Measurements from ENCODE around the gene SLC24A3. TPM values are rescaled to one million over a fixed set of nuclear protein-coding genes. Genes with fewer than 3 reads are reported as not detected.

SLC24A3 gene
- polyA plus RNA-seq, 1 experiment: 1.7 TPM

DNA sequence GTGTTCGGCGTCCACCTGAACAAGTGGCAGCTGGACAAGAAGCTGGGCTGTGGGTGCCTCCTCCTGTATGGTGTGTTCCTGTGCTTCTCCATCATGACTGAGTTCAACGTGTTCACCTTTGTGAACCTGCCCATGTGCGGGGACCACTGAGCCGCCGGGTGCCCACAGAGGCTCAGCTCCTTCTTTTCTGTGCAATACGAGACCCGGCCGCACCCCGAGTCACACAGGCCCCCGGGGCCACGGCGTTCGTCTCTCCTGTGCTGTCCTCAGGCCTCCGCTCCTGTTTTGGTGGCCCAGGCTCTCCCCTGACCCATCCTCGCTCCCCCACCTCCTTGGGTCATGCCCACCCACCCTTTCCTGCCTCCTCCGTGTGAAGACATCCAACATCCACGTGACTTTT, 508.5 kb downstream of the SLC24A3 start:
- POLR2A ChIA-PET: no interaction called here

DNA sequence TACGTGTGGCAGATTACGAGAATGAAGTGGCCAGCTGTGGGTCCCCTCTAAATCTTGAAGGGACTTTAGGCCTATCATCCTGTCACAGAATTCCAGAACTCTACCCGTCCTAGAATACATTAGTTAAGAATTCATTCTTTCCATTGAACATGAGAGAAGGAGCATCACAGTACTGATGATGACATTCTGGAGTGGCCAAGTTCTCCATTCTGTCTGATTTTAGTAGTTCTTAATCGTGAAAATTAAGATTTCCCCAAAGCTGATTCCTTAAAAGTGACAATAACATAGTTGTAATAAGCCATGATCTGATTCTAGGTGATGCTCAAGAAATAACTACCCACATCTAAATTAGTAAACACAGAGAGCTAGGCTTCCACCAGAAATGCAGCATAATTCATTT, 510.6 kb downstream of the SLC24A3 start:
- POLR2A ChIA-PET: no interaction called here
- no peak overlapping the region for H3K4me3 ChIP-seq (ENCODE audit: low read depth, low read length)
- 0 out of 2 replicates have a peak, but pooled peaks cover 2% of the 10 kb centered on the region for H3K27me3 ChIP-seq (ENCODE audit: control insufficient read depth, insufficient read depth, low read length)
- TF ChIP-seq, protein P1, sequence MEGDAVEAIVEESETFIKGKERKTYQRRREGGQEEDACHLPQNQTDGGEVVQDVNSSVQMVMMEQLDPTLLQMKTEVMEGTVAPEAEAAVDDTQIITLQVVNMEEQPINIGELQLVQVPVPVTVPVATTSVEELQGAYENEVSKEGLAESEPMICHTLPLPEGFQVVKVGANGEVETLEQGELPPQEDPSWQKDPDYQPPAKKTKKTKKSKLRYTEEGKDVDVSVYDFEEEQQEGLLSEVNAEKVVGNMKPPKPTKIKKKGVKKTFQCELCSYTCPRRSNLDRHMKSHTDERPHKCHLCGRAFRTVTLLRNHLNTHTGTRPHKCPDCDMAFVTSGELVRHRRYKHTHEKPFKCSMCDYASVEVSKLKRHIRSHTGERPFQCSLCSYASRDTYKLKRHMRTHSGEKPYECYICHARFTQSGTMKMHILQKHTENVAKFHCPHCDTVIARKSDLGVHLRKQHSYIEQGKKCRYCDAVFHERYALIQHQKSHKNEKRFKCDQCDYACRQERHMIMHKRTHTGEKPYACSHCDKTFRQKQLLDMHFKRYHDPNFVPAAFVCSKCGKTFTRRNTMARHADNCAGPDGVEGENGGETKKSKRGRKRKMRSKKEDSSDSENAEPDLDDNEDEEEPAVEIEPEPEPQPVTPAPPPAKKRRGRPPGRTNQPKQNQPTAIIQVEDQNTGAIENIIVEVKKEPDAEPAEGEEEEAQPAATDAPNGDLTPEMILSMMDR (IDR thresholded peaks at IDR 0.05; ENCODE audit: insufficient read depth, low read depth, low read length): no peak
- H3K36me3 ChIP-seq (ENCODE audit: control insufficient read depth, insufficient read depth, low read length): no peaks in the 10 kb centered on the region
- DNase-seq (ENCODE audit: low read depth): no peak
- CTCF ChIA-PET: interaction anchor here (0.7 kb wide), 1 partner anchor 13 kb away, joined by 3 read pairs; no protein-coding TSS in a partner anchor

More for the DNA sequence above, 508.5 kb downstream of the SLC24A3 start:
- Histone ChIP-seq H3K4me3 (ENCODE audit: low read depth, low read length) (no peak overlapping the region), H3K36me3 (ENCODE audit: control insufficient read depth, insufficient read depth, low read length) (no peaks in the 10 kb centered on the region), H3K27me3 (ENCODE audit: control insufficient read depth, insufficient read depth, low read length) (0 out of 2 replicates have a peak, but pooled peaks cover 2% of the 10 kb centered on the region)
- CTCF ChIA-PET: no interaction called here
- TF ChIP-seq, protein P1 (IDR thresholded peaks at IDR 0.05; ENCODE audit: insufficient read depth, low read depth, low read length): no peak
- no peak for DNase-seq (ENCODE audit: low read depth)

DNA sequence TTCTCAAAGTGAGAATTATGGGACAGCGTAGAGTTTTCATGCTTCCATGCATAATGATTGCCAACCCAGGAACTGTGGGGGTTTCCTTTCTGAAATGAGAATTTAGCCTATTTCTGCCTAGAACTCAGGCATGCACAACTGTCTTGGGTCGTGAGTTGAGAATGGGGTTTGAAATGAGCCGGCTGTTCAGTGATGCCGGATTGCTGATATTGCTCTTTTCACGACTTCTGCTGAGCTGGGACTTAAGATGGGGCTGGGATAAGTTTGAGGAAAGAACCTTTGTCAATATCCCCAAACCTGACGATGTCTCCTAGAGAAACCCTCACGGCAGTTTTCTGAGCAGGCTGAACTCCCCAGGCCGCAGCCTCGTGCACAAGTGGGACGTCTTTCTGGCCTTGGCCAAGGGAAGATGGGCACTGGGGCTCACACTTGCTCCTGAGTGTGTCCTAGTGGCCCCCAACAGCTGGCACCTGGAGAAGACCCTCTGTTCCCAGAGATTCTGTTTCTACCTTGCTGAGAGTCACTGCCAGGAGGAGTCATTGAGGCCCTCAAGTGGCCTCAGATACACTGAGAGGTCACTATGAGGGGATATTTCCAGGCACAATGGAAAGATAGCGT, 511.5 kb downstream of the SLC24A3 start:
- Histone ChIP-seq H3K27me3 (ENCODE audit: control insufficient read depth, insufficient read depth, low read length) (0 out of 2 replicates have a peak, but pooled peaks cover 2% of the 10 kb centered on the region), H3K36me3 (ENCODE audit: control insufficient read depth, insufficient read depth, low read length) (no peaks in the 10 kb centered on the region), H3K4me3 (ENCODE audit: low read depth, low read length) (no peak overlapping the region)
- ChIA-PET POLR2A (no interaction called here), CTCF (interaction anchor here (0.7 kb wide), 1 partner anchor 12 kb away, joined by 3 read pairs; no protein-coding TSS in a partner anchor)
- no peak for DNase-seq (ENCODE audit: low read depth)
- TF ChIP-seq, protein P1 (IDR thresholded peaks at IDR 0.05; ENCODE audit: insufficient read depth, low read depth, low read length): no peak

DNA sequence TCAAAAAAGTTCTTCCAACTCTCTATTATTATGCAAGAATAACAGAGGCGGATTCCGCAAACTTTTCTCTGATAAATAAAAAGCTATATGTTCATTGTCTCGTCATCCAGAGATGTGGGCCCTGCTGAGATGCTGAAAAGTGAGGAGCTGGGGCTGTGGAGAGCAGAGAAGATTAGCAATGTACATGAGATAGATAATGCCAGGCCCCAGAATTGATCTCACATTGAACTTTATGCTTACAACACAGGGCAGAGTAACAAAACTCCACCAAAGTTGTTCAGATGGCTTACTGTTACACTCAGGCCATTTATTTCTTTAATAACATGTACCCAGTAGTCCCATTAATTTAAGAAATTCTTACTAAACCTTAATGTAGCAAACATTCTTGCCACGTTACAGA, 512.9 kb downstream of the SLC24A3 start:
- no peak for DNase-seq (ENCODE audit: low read depth)
- ChIA-PET POLR2A (no interaction called here), CTCF (no interaction called here)
- no peak overlapping the region for H3K4me3 ChIP-seq (ENCODE audit: low read depth, low read length)
- no peaks in the 10 kb centered on the region for H3K27me3 ChIP-seq (ENCODE audit: control insufficient read depth, insufficient read depth, low read length)
- TF ChIP-seq, protein P1 (IDR thresholded peaks at IDR 0.05; ENCODE audit: insufficient read depth, low read depth, low read length): no peak
- H3K36me3 ChIP-seq (ENCODE audit: control insufficient read depth, insufficient read depth, low read length): no peaks in the 10 kb centered on the region

DNA sequence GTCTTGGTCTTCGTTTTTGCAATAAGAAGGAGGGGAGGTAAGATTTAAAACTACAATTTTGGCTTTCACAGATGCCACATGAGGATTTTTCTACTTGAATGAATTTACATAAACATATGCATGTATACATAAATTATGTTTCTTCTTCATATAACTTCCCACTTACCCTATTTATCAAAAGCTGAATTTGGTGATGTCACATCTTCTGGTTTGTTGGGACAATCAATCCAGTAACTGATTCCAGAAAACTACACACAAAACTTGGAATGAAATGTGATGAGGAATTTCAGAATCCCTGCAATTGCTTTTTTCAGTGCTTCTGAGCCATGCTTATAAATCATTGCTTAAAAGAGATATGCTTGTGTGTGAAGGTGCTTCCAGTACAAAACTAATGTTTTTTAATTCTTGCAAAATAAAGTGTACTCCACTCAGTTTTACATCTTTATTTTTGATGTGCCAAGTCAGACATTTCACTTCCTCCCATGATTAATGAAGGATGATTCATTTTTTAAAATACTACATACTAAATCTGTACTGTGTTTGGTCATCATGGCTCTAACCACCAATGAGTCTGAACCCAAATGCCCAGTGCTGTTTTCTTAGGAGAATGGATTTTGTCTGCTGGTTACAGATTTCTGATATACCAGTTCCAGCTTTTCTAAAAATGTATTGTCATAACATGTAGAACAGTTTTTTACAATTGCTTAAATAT, 513.5 kb downstream of the SLC24A3 start:
- TF ChIP-seq, protein P1 (IDR thresholded peaks at IDR 0.05; ENCODE audit: insufficient read depth, low read depth, low read length): no peak
- ChIA-PET POLR2A (no interaction called here), CTCF (no interaction called here)
- H3K36me3 ChIP-seq (ENCODE audit: control insufficient read depth, insufficient read depth, low read length): no peaks in the 10 kb centered on the region
- no peak for DNase-seq (ENCODE audit: low read depth)
- H3K27me3 ChIP-seq (ENCODE audit: control insufficient read depth, insufficient read depth, low read length): no peaks in the 10 kb centered on the region
- H3K4me3 ChIP-seq (ENCODE audit: low read depth, low read length): no peak overlapping the region

All from BJ (cell line).